PC-9 (cell line): ENCODE results near the gene PINLYP. TPM values are rescaled to one million over a fixed set of nuclear protein-coding genes. Genes with fewer than 3 reads are reported as not detected.
A peak's percentile ranks its signal among the peaks of the same experiment; 100 is the strongest.

Experiments used
- Bru-seq: library from RNA; stranded (reverse); fragments of 400-500 nt; gene quantifications from one replicate; lab custom pipeline; 2021; lab: Mats Ljungman, UMichigan
- BruChase-seq, 2 experiments: library from RNA; stranded (reverse); fragments of 400-500 nt; gene quantifications; one replicate each; lab custom pipeline; 2021; lab: Mats Ljungman, UMichigan
- BruUV-seq: library from RNA; stranded (reverse); fragments of 400-500 nt; replicated peaks from 2 replicates; lab custom pipeline; 2021; lab: Mats Ljungman, UMichigan
- CTCF ChIA-PET: fragments of 300-600 bp; sonication (Branson Sonifier 250); formaldehyde crosslinking; loops from one replicate; lab custom pipeline; 2022; ENCODE audit warnings: antibody characterized with exemption; lab: Charles Lee
- POLR2A ChIA-PET: fragments of 300-600 bp; sonication (Branson Sonifier 250); formaldehyde crosslinking; loops from one replicate; lab custom pipeline; 2022; ENCODE audit warnings: antibody characterized with exemption; ENCODE audit not compliant: unreplicated experiment; lab: Charles Lee
- DNase-seq, 2 experiments: peaks; one replicate each; pipeline versions ENCODE4 v3.0.0 to v3.0.0-alpha.2; 2015 to 2022; ENCODE audit warnings: mixed read lengths in 1 of 2
- H2AFZ ChIP-seq: fragments of 200-600 bp; sonication (generic); 2 replicates; pipeline ENCODE4 v1.8.1; 2017; ENCODE audit warnings: antibody characterized with exemption
- H3F3A ChIP-seq: fragments of 200-600 bp; sonication (generic); 2 replicates; pipeline ENCODE4 v1.8.1; 2017; ENCODE audit warnings: antibody characterized with exemption, mild to moderate bottlenecking, low read depth; ENCODE audit not compliant: insufficient read depth
- H3K27ac ChIP-seq: fragments of 200-600 bp; sonication (generic); 2 replicates; pipeline ENCODE4 v1.6.1; 2016; ENCODE audit warnings: mixed run types
- H3K27me3 ChIP-seq: fragments of 200-600 bp; sonication (generic); 2 replicates; pipeline ENCODE4 v1.6.1; 2016; ENCODE audit warnings: low read depth, mixed run types; ENCODE audit not compliant: insufficient read depth
- H3K36me3 ChIP-seq: fragments of 200-600 bp; sonication (generic); 2 replicates; pipeline ENCODE4 v1.6.1; 2016; ENCODE audit warnings: low read depth, mixed run types
- H3K4me1 ChIP-seq: fragments of 200-600 bp; sonication (generic); replicated peaks from 2 replicates; pipeline ENCODE4 v1.6.1; 2016; ENCODE audit warnings: mixed run types; ENCODE audit not compliant: insufficient read depth
- H3K4me2 ChIP-seq: fragments of 200-600 bp; sonication (generic); 2 replicates; pipeline ENCODE4 v1.6.1; 2017; ENCODE audit warnings: mixed run types
- H3K4me3 ChIP-seq: fragments of 200-600 bp; sonication (generic); 2 replicates; pipeline ENCODE4 v1.6.1; 2016; ENCODE audit warnings: mixed run types
- H3K79me2 ChIP-seq: fragments of 200-600 bp; sonication (generic); 2 replicates; pipeline ENCODE4 v1.6.1; 2017; ENCODE audit warnings: low read depth, mixed run types
- H3K9me2 ChIP-seq: fragments of 200-600 bp; sonication (generic); 2 replicates; pipeline ENCODE4 v1.8.1; 2017; ENCODE audit warnings: mild to moderate bottlenecking; ENCODE audit not compliant: insufficient read depth
- H3K9me3 ChIP-seq: fragments of 200-600 bp; sonication (generic); 2 replicates; pipeline ENCODE4 v1.8.1; 2016; ENCODE audit warnings: low read depth; ENCODE audit not compliant: insufficient read depth
- H4K20me1 ChIP-seq: fragments of 200-600 bp; sonication (generic); 2 replicates; pipeline ENCODE4 v1.8.1; 2017; ENCODE audit not compliant: insufficient read depth
- CTCF ChIP-seq: fragments of 200-600 bp; sonication (generic); conservative IDR thresholded peaks from 2 replicates; pipeline ENCODE4 v1.6.1; 2017; ENCODE audit warnings: mixed run types, antibody characterized with exemption, mild to moderate bottlenecking, moderate library complexity
- EZH2 ChIP-seq: fragments of 200-600 bp; sonication (generic); IDR thresholded peaks from 2 replicates; pipeline ENCODE4 v1.8.0; 2017; ENCODE audit warnings: antibody characterized with exemption, low read depth
- intact Hi-C: fragments of 100-400 bp; cut with micrococcal nuclease; formaldehyde crosslinking; loops from one replicate; pipeline ENCODE4 v1.10.0; 2022; ENCODE audit not compliant: unreplicated experiment
- long read RNA-seq: library from polyadenylated mRNA; stranded (forward); transcript quantifications from one replicate; pipeline ENCODE4 v2.0.0, GENCODE V29; 2022
- total RNA-seq: library from RNA; stranded (reverse); gene quantifications from 2 replicates; pipeline ENCODE4 v1.2.3, GENCODE V29; 2021

Gene PINLYP
- total RNA-seq (0.53 and 2.0 TPM in 2 replicates), Bru-seq, nascent RNA (percentile 35 among the genes with signal in this experiment), BruChase-seq, experiment 1, labeled RNA remaining after a 2-hour chase (percentile 28 among the genes with signal in this experiment), BruChase-seq, experiment 2, labeled RNA remaining after a 6-hour chase (percentile 42 among the genes with signal in this experiment)
- long read RNA-seq, partial matches to known transcripts, result 0 of 4 reads
- long read RNA-seq, other reads (novel, unspliced or antisense), result 1 of 4 reads

- peak; percentile 92 to 95 for DNase-seq
- TF ChIP-seq CTCF (no peak), EZH2 (no peak)
- Histone ChIP-seq H3K4me1 (peaks cover 10% of the 10 kb centered on the region; the same call in 1 of the 2 replicates), H3K27ac (no peak within 1 kb of the TSS), H3F3A (no peaks in the 10 kb centered on the region), H3K9me2 (no peaks in the 10 kb centered on the region), H3K4me2 (peak within 1 kb of the TSS; percentile 90), H3K4me3 (peak within 1 kb of the TSS; percentile 94), H3K36me3 (no peaks in the 10 kb centered on the region; the same call in 1 of the 2 replicates), H4K20me1 (no peaks in the 10 kb centered on the region), H3K79me2 (peaks cover 10% of the 10 kb centered on the region), H3K9me3 (no peaks in the 10 kb centered on the region), H3K27me3 (no peaks in the 10 kb centered on the region), H2AFZ (peak within 1 kb of the TSS; percentile 100)
- BruUV-seq, result no TSS peak
- POLR2A ChIA-PET, result no interaction called here
- intact Hi-C loops, result loop anchor here (1.0 to 5.0 kb wide), 2 partner anchors 21 to 48 kb away; partner anchors contain the start of genes ETHE1, IRGQ and ZNF576
- CTCF ChIA-PET, result interaction anchor here (0.6 to 1.1 kb wide), 4 partner anchors 20 to 430 kb away, joined by 3 to 5 read pairs (median 4); partner anchors contain the start of genes IRGQ and ZNF576
Observed at GRCh38 chr19:43575156-43575950, at the start of gene PINLYP, which contains the start of gene XRCC1. TSS of gene PINLYP (plus strand) at chr19:43575801. CDS start at chr19:43577192, 1,391 bp downstream. TSS of gene XRCC1 (minus strand) at chr19:43575527. CDS start at chr19:43575458, 69 bp downstream.

- intact Hi-C loops, result loop anchor here (5.0 kb wide), 1 partner anchor 51 kb away; the partner anchor contains the start of genes PINLYP and XRCC1
- no TSS peak for BruUV-seq
- POLR2A ChIA-PET, result no interaction called here
Observed at GRCh38 chr19:43525836-43526771, 49.5 kb upstream of the PINLYP start.

More at GRCh38 chr19:43525836-43526771, 49.5 kb upstream of the PINLYP start:
- H3K9me3 ChIP-seq, result no peaks in the 10 kb centered on the region
- peak overlapping the region; percentile 46 for H3K27ac ChIP-seq
- CTCF ChIA-PET, result interaction anchor here (0.6 kb wide), 1 partner anchor 10 kb away, joined by 3 read pairs; no protein-coding TSS in a partner anchor
- no peaks in the 10 kb centered on the region for H4K20me1 ChIP-seq
- H3K79me2 ChIP-seq, result peaks cover 51% of the 10 kb centered on the region
- H3F3A ChIP-seq, result peaks cover 56% of the 10 kb centered on the region; the same call in 1 of the 2 replicates
- peak overlapping the region; percentile 93 for H2AFZ ChIP-seq
- H3K27me3 ChIP-seq, result no peaks in the 10 kb centered on the region
- H3K4me1 ChIP-seq, result peaks cover 50% of the 10 kb centered on the region
- peak overlapping the region; percentile 87 for H3K4me2 ChIP-seq
- peak overlapping the region; percentile 97 for H3K4me3 ChIP-seq
- H3K9me2 ChIP-seq, result no peaks in the 10 kb centered on the region
- 0 out of 2 replicates have a peak, but pooled peaks cover 7% of the 10 kb centered on the region for H3K36me3 ChIP-seq
- TF ChIP-seq EZH2, result no peak
- no peak for TF ChIP-seq CTCF
- peak in 1 of 2 experiments; percentile 26 for DNase-seq
